HG03175 (cell line): Measurements from ENCODE around the gene EXOG.

ENCODE experiments used
- ATAC-seq: cut with Tn5 transposase; IDR thresholded peaks from one replicate; pipeline ENCODE4 v1.9.1; 2021; ENCODE audit warnings: mild to moderate bottlenecking, moderate library complexity; ENCODE audit not compliant: unreplicated experiment

The EXOG gene

GRCh38 chr3:38543586-38543985 is 47.4 kb downstream of the EXOG start:
- no peak for ATAC-seq

DNA sequence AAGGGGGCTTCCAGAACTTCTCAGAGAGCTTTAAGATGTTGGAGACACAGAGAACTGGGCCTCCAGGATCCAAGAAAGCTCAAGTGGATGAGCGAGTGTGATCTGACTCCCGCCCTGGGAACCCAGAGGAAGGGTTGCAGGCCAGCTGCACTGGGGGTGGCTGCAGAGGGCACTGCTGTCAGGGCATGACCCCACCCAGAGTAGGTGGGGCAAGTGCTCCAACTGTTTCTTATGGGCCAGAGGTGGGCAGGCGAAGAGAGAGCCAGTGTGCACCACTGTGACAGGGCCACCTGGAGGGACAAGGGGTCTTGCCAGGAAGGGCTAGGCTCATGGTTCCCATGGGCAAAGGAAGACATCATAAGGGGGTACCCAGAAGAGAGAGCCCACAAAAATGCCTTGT is 48.8 kb downstream of the EXOG start:
- ATAC-seq = no peak

DNA sequence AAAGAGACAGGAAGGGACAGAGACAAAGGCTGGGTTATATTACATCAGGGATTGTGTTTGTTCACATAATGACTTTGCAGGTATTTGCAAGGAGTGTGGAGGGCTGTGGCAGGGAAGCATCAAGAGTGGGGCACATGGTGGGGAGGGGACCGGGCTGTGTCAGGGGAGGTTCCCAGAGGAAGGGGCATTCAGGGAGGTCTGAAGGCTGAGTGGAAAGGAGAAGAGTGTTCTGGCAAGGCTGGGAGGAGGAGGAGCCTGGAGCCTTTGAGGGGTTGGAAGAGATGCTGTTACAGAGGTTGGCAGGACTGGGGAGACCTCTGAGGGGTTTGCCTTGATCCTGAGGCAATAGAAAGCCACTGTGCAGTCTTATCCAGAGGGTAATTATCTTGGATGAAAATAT is 49.4 kb downstream of the EXOG start:
- ATAC-seq = no peak

DNA sequence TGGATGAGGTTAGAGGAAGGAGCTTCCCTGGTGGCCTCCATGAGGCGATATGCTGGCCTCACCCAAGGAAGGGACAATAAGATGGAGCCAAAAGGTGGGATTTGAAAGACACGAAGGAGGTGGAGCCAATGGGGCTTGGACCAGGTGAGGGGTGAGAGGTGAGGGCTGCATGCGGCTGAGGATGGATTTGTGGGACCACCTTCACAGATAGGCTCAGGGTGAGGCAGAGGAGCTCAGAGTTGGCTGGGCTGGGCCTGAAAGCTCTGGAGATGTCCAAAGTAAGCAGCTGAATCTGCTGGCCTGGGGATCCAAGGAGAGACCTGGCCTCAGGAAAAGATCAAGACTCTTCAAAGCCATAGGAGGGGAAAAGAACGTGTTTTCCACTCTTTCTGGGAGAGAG is 49.8 kb downstream of the EXOG start:
- no peak for ATAC-seq

DNA sequence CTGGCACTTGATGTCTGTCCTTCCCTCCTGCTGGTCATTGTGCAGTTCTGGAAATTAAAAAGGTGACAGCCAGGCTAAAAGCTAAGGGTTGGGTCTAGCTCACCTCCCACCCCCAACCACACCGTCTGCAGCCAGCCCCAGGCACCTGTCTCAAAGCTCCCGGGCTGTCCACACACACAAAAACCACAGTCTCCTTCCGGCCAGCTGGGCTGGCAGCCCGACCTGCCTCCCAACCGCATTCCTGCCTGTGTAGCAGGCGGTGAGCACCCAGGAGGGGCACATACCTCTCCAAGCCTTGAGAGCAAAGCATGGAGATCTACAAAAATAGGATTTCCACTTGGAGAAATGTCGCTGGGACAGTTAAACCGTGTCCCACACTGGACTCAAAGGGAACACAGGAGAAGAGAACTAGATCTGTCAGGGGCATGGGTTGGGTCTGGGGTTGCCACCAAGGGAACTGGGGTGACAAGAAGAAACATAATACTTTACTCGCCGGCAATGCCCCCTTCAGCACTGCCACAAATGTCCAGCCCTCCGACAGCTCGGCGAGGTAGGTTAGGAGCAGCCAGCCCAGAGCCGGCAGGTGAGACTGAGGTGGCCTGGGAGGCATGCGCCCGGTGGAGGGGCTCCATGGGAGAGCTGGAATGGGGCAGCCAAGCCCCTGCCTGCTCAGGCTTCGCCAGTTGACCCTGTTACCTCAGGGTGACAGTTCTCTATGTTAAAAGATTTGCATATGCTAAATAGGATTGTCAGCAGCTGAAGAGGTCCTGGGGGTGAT is 52.2 kb downstream of the EXOG start:
- no peak for ATAC-seq

DNA sequence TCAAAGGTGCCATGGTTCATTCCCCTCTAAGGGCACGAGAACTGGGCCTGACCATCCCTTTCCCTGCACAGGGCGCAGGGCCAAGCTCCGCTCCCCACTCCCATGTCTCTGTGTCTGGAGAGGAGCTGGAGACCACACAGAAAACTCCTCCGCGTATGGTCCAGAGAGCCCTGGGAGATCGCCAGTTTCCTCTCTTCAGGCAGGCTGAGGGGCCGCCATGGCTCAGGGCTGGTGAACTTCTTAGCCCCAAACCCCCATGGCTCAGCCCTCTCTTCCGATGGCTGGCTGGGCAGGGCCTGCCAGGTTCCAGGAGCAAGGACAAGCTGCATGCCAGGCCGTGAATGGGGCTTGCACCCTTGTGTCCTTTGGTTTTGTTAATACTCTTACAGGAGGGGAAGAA is 52.9 kb downstream of the EXOG start:
- ATAC-seq = no peak

GRCh38 chr3:38549486-38549885 is 53.3 kb downstream of the EXOG start:
- ATAC-seq = no peak

DNA sequence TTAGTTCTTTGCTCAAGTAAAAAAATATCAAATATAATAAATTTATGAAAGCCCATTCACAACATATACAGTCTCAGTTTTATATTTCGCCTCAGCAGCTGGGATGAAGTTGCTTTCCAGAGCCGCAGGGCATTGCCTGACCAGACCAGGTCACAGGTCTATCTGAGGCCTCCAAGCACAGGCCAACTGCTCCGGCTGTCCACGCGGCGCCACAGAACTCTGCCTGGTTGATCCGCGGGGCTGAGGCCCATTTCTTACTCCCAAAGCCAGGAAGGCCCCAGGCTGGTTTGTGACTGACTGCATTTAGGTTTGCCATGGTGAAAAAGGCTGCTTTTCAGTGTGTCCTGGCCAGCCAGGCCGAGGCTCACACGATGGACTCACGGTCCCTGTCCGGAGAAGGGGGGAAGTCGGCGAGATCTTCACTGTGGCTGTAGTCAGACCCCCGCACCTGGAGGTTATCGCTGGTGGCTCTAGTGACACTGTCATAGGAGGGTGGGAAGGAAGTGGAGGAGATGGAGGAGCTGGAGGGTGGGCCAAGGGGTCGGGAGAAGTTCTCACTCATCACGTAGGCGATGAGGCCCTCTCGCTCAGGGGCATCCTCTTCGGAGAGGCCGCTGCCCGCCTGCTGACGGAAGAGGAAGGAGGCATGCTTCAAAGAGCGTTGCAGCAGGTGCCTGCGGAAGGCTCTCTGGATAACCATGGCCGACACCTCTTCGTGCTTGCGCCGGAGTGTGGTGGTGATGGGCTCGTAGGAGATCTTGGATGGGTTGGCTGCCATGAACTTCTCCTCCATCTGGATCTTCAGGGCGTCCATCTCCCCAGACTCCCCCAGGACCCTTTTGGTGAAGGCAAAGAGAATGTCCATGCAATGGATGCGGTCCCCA is 54.1 kb downstream of the EXOG start:
- no peak for ATAC-seq

DNA sequence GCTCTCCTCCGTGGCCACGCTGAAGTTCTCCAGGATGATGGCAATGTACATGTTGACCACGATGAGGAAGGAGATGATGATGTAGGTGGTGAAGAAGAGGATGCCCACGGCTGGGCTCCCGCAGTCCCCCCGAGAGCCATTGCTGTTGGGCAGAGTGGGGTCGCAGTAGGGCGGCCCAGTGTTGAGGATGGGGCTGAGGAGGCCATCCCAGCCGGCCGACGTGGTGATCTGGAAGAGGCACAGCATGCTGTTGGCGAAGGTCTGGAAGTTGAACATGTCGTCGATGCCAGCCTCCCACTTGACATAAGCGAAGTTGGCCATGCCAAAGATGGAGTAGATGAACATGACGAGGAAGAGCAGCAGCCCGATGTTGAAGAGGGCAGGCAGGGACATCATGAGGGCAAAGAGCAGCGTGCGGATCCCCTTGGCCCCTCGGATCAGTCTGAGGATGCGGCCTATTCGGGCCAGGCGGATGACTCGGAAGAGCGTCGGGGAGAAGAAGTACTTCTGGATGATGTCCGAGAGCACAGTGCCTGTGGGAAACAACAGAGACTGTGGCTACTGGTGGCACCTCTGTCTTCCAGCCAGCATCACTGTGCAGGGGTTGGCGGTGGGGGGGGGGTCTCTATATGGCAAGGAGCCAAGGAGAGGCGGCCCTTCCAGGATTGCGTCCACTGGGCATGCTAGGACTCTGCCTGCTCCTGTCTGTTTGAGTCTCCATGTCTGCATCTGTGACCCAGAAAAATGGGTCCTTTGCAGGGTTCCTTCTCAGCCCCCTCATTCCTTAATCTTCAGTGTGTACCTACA is 55.1 kb downstream of the EXOG start:
- ATAC-seq = no peak

DNA sequence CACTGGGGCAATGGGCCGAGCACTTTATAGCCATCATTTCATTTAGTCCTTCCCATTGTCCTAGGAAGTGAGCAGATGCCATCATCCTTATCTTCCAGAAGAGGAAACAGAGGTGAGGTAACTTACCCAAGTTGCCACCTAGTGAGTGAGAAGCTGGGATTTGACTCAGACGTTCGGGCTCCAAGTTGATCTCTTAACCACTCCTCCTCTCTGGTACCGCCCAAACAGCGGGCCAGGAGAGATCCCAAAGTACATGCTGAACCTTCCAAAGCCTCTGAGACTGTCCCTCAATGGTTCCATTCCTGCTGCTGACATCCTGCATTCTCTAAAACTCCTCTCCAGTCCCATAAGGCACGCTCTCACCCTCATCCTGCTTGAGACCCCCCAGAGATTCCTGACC is 56.2 kb downstream of the EXOG start:
- no peak for ATAC-seq

DNA sequence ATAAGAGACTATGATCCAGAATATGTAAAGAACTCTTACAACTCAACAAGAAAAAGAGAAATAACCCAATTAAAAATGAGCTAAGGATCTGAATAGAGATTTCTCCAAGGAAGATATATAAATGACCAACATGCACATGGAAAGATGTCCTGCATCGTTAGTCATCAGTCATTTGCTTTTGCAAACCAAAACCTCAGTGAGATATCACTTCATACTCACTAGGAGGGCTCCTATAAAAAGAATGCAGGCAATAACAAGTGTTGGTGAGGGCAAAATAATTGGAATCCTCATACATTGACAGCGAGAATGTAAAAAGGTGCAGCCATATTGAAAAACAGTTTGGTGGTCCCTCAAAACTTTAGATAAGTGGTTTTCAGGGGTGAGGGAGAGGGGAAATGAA is 56.9 kb downstream of the EXOG start:
- ATAC-seq = no peak

DNA sequence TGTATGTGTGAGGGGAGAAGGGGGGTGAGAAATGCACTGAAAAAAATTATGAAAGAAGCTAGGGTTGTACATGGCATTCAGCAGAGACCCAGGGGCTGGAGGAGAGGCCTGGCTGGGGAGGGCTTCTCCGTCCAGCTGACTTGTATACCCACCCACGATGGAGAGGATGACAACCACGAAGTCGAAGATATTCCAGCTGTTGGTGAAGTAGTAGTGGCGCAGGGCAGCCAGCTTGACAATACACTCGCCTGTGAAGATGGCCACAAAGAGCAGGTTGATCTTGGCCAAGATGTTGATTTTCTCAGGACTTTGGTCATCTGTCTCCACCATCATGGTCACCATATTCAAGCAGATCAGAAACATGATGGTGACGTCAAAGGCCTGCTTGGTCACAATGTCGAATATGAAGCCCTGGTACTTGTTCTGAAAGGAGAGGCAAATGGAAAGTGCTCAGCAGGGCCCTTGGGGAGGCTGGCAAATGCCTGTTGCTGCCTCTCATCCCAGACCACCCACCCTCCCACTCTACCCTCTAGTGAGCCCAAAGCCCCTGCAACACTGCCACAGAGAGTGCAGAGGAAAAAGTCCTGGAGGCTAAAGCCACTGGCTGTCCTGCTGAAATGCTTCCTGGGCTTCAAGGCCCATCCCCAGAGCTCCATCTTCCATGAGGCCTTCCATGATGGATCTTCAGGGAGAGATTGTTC is 58.1 kb downstream of the EXOG start:
- no peak for ATAC-seq

GRCh38 chr3:38555149-38555840 is 59.2 kb downstream of the EXOG start:
- ATAC-seq = no peak

DNA sequence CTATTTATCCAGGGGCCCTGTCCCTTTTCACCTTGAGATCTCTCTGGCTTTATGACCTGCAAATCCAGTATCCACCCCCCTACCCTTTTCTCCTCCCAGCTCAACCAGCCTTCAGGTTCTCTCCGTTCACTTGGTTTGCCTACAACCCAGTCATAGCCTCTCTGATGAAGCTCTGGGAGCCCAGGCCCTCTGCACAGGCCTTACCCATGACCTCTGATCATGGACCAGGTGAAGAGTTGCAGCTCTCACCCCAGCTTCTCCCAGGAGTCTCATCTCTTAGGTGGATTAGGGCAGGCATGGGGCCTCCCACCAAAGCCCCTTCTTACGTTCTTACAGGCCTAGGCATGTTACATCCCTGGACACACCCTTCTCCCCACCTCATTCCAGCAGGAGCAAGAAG is 59.8 kb downstream of the EXOG start:
- no peak for ATAC-seq

GRCh38 chr3:38556640-38557358 is 60.7 kb downstream of the EXOG start:
- no peak for ATAC-seq

GRCh38 chr3:38558864-38559263 is 62.7 kb downstream of the EXOG start:
- no peak for ATAC-seq

- ATAC-seq = no peak
Measured at GRCh38 chr3:38560284-38560683, 64.1 kb downstream of the EXOG start.

GRCh38 chr3:38560996-38561717 is 65.0 kb downstream of the EXOG start:
- ATAC-seq = no peak
